Measurements from ENCODE around the gene DARS2.

The DARS2 gene

DNA sequence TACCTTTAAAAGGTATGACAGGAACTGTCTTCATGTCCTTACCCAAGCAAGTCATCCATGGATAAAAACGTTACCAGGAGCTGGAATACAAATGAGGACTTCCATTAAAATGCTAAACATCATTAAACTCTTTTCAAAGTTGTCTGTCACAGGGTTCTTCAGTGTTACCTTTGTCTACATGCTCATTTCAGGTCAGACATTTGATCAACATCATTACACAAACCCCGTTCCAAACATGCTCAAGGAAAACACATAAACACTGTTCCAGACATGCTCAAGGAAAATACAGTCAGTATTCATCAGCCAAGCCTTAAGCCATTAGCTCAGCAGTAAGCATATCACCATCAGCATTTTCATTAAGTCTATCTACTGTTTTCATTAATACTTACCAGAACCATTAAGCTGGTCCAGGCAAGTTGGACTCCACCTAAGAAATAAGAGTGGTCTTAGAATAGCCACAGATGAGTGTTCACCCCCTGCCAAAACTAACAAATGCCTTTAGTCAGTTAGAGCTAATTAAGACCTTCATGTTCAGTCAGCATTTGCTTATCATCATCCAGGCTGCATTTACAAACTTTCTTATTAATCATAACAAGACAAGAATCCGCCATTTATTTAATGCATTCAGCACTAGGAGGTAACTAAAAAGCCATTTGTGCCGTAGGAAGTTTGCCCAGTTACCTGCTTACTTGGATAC, 41.1 kb downstream of the DARS2 start:
- Histone ChIP-seq H3K9me2 (replicated peaks; ENCODE audit: control insufficient read depth, low read length) (no peaks in the 10 kb centered on the region), H3K4me1 (ENCODE audit: control insufficient read depth, low read length) (peaks cover 61% of the 10 kb centered on the region), H3K9me3 (ENCODE audit: control insufficient read depth, insufficient read depth, low read length) (no peaks in the 10 kb centered on the region), H3K27me3 (ENCODE audit: control insufficient read depth, low read length) (no peaks in the 10 kb centered on the region), H3K27ac (ENCODE audit: low read depth, low read length) (peak overlapping the region; percentile 94), H3K4me3 (ENCODE audit: low read length) (peak overlapping the region; percentile 96), H3K79me2 (ENCODE audit: control insufficient read depth, low read length) (peaks cover 50% of the 10 kb centered on the region), H4K20me1 (ENCODE audit: control insufficient read depth, insufficient read depth, low read depth, low read length) (peaks cover 31% of the 10 kb centered on the region; the same call in 1 of the 2 replicates), H3K36me3 (ENCODE audit: control insufficient read depth, low read length) (peaks cover 74% of the 10 kb centered on the region), H3K4me2 (ENCODE audit: low read length) (peak overlapping the region; percentile 70), H3F3A (ENCODE audit: control insufficient read depth, insufficient read depth) (peaks cover 76% of the 10 kb centered on the region)
- TF ChIP-seq EZH2phosphoT487 (IDR thresholded peaks at IDR 0.05; ENCODE audit: borderline replicate concordance, low read length), result no peak
- TF ChIP-seq, protein P1, sequence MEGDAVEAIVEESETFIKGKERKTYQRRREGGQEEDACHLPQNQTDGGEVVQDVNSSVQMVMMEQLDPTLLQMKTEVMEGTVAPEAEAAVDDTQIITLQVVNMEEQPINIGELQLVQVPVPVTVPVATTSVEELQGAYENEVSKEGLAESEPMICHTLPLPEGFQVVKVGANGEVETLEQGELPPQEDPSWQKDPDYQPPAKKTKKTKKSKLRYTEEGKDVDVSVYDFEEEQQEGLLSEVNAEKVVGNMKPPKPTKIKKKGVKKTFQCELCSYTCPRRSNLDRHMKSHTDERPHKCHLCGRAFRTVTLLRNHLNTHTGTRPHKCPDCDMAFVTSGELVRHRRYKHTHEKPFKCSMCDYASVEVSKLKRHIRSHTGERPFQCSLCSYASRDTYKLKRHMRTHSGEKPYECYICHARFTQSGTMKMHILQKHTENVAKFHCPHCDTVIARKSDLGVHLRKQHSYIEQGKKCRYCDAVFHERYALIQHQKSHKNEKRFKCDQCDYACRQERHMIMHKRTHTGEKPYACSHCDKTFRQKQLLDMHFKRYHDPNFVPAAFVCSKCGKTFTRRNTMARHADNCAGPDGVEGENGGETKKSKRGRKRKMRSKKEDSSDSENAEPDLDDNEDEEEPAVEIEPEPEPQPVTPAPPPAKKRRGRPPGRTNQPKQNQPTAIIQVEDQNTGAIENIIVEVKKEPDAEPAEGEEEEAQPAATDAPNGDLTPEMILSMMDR (IDR thresholded peaks at IDR 0.05; ENCODE audit: low read depth, low read length, poor library complexity, severe bottlenecking), result no peak

DNA sequence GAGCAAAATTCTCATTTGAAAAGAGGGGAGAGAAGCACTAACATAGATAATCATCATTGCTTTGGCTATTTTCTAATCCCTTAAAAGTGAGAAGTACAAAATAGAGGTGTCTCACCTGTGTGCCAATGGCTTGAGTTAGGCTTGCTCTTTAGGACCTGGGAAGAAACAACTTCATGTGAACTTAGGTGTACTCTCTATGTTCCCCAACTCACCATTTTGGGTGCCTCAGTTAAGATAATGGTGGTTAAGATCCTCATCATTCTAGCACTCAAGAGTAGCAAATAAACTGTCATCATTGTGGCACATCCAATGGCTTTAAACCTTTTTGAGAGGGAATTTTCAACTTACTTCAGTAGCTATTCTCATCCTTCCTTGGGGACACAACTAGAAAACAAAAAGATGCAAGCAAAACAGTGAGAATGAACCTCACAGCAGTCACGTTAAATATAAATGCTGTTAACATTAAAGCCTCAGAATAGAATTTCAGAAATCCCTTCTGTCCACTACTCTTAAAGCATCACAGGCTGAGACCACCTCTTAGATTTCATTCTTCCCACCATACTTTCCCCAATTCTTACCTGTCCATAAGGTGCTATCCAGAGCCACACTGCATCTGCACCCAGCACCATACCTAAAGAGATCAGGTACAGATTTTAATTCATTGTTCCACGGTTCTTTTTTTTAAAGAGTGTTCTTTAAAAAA, 42.1 kb downstream of the DARS2 start:
- H3K4me1 ChIP-seq (ENCODE audit: control insufficient read depth, low read length), result peaks cover 71% of the 10 kb centered on the region
- peaks cover 58% of the 10 kb centered on the region for H3K79me2 ChIP-seq (ENCODE audit: control insufficient read depth, low read length)
- no peaks in the 10 kb centered on the region for H3K9me3 ChIP-seq (ENCODE audit: control insufficient read depth, insufficient read depth, low read length)
- peak overlapping the region; percentile 70 for H3K4me2 ChIP-seq (ENCODE audit: low read length)
- H3F3A ChIP-seq (ENCODE audit: control insufficient read depth, insufficient read depth), result peaks cover 66% of the 10 kb centered on the region
- peak overlapping the region; percentile 94 for H3K27ac ChIP-seq (ENCODE audit: low read depth, low read length)
- peaks cover 31% of the 10 kb centered on the region; the same call in 1 of the 2 replicates for H4K20me1 ChIP-seq (ENCODE audit: control insufficient read depth, insufficient read depth, low read depth, low read length)
- H3K27me3 ChIP-seq (ENCODE audit: control insufficient read depth, low read length), result no peaks in the 10 kb centered on the region
- TF ChIP-seq EZH2phosphoT487 (IDR thresholded peaks at IDR 0.05; ENCODE audit: borderline replicate concordance, low read length), result no peak
- TF ChIP-seq, protein P1 (IDR thresholded peaks at IDR 0.05; ENCODE audit: low read depth, low read length, poor library complexity, severe bottlenecking), result no peak
- peaks cover 78% of the 10 kb centered on the region for H3K36me3 ChIP-seq (ENCODE audit: control insufficient read depth, low read length)
- H3K9me2 ChIP-seq (replicated peaks; ENCODE audit: control insufficient read depth, low read length), result no peaks in the 10 kb centered on the region
- H3K4me3 ChIP-seq (ENCODE audit: low read length), result peak overlapping the region; percentile 96

- Histone ChIP-seq H3K36me3 (ENCODE audit: control insufficient read depth, low read length) (peaks cover 73% of the 10 kb centered on the region), H3K4me1 (ENCODE audit: control insufficient read depth, low read length) (peaks cover 72% of the 10 kb centered on the region), H4K20me1 (ENCODE audit: control insufficient read depth, insufficient read depth, low read depth, low read length) (peaks cover 31% of the 10 kb centered on the region; the same call in 1 of the 2 replicates), H3K9me2 (replicated peaks; ENCODE audit: control insufficient read depth, low read length) (no peaks in the 10 kb centered on the region), H3K79me2 (ENCODE audit: control insufficient read depth, low read length) (peaks cover 59% of the 10 kb centered on the region), H3F3A (ENCODE audit: control insufficient read depth, insufficient read depth) (peaks cover 60% of the 10 kb centered on the region), H3K4me2 (ENCODE audit: low read length) (peak overlapping the region; percentile 70), H3K9me3 (ENCODE audit: control insufficient read depth, insufficient read depth, low read length) (no peaks in the 10 kb centered on the region), H3K27me3 (ENCODE audit: control insufficient read depth, low read length) (no peaks in the 10 kb centered on the region), H3K4me3 (ENCODE audit: low read length) (peak overlapping the region; percentile 96), H3K27ac (ENCODE audit: low read depth, low read length) (peak overlapping the region; percentile 94)
- TF ChIP-seq EZH2phosphoT487 (IDR thresholded peaks at IDR 0.05; ENCODE audit: borderline replicate concordance, low read length), result no peak
- TF ChIP-seq, protein P1 (IDR thresholded peaks at IDR 0.05; ENCODE audit: low read depth, low read length, poor library complexity, severe bottlenecking), result no peak
These were observed 42.8 kb downstream of the DARS2 start for GRCh38 chr1:173867141-173867752.

All from DOHH2 (cell line).